Stimulated activated CD4-positive, alpha-beta T cell treated with anti-CD3 and anti-CD28 coated beads, TNF-alpha, amount 100 ng/mL, for 48 hours (primary cell): ENCODE measurements around the gene TM4SF18.
"Not testable (repeated sequence)": the region's sequence is repeated elsewhere in the genome, so short reads cannot be mapped to it uniquely, and the experiment has no call there.

ENCODE experiments used
- DNase-seq, 3 donors: peaks; one replicate each; pipeline ENCODE4 v3.0.0-alpha.2; 2020; ENCODE audit warnings: low read depth in 3 of 3

The TM4SF18 gene, protein sequence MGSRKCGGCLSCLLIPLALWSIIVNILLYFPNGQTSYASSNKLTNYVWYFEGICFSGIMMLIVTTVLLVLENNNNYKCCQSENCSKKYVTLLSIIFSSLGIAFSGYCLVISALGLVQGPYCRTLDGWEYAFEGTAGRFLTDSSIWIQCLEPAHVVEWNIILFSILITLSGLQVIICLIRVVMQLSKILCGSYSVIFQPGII

DNA sequence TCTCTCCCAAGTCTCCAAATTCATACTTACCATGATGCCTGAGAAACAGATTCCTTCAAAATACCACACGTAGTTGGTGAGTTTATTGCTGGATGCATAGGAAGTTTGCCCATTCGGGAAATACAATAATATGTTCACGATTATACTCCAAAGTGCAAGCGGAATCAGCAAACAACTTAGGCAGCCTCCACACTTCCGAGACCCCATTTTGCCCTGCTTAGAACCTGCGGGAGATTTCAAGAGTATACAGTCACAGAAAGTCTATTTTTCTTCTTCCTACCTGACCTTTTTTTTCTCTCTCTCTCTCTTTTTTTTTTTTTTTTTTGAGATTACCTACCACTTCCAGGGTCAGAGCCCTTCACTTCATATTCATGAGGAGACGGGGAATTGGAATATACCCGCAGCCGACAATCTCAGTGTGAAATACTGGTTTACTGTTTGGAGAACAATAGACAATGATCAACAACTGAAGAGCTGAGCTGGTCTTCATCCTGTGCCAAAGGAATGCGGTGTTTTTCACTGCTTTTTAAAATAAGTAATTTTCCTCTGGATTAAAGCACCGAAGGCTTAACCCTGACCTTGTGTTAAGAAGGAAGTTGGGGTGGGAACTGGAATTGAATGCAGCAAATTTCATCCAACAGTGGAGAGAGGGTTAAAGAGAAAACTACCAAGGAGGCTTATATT is at the start of gene TM4SF18:
TSS of gene TM4SF18 (minus strand) at position 461 of the 684 bp plus-strand sequence. CDS start at position 207, 254 bp downstream.
- no peak for DNase-seq

DNA sequence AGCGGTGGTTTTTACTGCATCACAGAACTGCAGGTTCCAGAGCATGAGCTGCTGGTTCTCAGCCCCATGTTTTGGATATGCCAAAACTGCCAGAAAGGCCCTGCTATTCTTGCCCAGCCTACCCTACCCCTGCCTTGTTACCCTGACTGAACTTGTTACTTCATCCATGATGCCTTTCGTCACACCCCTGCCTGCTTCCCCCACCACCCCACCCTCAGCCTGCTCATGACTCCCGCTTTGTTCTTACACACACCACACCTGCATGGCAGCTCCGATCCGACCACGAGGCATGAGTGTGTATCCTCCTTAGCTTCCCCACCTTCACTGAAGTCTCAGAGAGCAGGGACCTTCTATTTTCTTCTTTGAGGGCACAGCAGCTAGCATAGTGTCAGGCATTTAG is 49.1 kb upstream of the TM4SF18 start:
- no peak for DNase-seq

DNA sequence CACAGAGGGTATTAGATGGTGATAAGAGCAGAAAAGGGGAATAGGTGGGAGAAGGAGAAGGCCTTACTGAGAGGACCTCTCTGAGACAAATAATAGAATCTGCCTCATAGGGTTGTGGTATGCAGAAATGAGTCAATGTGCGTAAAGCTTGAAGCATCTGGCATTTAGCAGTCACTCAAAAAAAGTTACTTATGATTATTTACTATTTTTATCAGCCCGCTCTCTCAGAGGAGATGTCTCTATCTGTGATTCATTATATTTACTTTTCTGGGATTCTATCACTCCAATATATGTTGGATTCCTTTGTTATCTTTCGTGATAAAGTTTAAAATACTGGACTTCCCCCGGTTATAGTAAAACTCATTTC is 48.6 kb upstream of the TM4SF18 start:
- no peak for DNase-seq

DNA sequence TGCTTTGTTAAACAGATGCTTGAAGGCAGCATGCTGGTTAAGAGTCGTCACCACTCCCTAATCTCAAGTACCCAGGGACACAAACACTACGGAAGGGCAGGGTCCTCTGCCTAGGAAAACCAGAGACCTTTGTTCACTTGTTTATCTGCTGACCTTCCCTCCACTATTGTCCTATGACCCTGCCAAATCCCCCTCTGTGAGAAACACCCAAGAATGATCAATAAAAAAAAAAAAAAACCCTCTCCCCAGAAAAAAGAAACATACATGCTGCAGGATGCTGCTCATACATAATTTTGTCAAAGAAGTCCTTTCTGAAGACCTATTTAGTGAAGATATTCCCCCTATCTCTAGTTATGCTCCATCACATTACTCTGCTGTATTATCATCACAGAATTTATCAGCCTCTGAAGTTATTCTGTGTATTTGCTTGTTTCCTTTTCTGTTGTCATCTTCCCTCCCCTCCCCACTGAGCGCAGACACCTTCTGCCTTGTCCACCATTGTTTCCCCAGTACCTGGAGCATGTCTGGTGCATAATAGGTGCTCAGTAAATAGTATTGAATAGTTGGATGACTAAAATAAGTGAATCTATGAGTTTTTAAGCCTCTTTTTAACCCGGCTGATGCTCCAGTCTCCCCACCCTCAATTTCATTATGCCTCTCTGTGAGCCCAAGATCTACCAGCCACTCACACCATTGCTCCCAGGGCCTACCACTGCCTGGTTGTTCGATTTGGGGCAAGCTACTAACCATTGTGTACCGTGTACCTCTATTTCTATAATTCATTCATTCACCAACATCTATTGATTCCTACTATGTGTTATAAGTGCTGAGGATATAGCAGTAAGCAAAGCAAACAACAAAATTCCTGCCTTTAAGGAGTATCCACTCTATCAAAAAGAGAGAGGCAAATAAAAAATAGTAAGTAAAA is 48.0 kb upstream of the TM4SF18 start:
- DNase-seq: no peak

DNA sequence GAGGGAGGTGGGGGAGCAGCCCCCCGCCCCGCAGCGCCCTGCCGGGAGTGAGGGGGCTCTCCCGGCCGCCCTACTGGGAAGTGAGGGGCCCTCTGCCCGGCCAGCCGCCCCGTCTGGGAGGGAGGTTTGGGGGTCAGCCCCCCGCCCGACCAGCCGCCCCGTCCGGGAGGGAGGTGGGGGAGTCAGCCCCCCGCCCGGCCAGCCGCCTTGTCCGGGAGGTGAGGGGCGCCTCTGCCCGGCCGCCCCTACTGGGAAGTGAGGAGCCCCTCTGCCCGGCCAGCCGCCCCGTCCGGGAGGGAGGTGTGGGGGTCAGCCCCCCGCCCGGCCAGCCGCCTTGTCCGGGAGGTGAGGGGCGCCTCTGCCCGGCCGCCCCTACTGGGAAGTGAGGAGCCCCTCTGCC is 46.8 kb upstream of the TM4SF18 start:
- not testable (repeated sequence) for DNase-seq

DNA sequence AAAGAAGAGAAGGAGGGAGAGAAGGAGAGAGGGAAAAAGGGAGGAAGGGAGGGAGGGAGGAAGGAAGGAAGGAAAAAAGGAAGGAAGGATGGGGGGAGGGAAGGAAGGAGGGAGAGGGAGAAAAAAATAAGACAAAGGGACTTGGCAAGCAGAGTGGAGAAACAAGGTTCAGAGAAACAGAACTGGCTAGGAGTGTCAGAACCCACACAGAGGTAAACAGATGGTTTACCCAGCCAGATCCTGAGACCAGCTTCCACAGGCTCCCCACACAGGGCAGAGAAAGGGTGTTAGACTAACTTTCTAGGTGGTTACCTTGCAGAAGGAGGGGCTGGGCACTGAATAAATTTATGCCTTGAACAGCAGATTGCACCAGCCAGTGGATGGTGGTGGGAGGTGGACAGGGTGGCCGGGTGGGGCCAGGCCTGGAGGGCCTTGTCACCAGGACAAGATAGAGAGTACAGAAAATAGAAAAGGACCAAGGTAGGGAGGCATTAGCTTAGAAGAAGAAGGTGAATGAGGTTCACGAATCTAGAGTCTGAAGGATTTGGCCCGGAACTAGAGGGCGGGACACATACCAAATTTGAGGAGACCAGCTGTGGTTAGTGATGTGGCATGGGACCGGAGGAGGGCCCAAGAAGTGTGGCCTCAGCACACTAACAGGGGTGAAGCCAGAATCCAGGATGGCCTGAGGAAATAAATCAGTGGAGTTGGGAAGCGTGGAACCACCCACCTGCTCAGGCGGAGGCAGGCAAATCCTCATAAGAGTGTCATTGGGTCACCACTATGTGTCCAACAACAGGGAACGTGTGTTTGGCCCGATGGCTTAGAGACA is 45.3 kb upstream of the TM4SF18 start:
- no peak for DNase-seq

DNA sequence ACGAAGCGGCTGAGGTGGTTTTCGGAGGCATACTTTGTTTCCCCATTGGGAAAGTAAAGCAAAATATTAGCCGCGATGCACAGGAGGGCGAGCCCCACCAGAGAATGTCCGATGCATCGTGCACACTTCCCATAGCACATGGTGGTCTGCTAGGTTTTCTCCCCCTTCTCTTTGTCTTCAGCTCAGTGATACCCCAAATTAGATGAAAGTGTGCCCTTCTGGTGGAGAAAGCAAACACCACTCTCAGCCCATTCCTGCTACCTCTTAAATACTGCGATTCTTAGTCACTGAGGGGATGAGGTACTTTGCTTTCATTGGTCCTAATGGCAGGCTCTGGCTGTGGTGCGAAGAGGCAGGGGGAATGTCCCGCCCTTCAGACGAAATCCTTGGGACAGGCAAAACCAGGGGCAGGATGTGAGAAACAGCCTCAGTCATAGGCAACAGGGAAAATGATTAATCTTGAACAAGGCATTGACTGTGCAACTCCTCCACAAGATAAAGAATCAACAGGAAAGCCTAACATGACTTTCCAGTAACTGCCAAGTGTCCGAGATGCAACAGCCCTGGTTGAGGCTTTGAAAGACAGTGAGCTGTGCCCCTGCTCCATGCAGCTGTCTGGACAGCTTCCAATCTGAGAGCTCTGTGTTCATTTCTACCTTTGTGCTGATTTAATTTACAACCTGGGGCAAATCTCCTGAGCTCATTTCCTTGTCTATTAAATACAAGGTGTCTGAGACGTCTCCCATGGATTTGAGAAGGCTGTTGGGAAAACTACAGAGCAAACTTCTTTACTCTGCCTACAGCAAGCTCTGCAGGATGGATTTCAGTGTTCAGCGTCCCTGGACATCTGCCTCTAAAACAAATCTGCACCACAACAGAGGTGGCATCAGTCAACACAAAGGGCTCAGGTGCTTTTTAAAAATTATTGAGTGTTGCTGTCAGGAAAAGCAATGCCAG is 44.2 kb upstream of the TM4SF18 start, which contains the start of gene TM4SF1:
TSS of gene TM4SF1 (minus strand) at position 242 of the 957 bp plus-strand sequence. CDS start at position 140, 102 bp downstream.
- DNase-seq: no peak

DNA sequence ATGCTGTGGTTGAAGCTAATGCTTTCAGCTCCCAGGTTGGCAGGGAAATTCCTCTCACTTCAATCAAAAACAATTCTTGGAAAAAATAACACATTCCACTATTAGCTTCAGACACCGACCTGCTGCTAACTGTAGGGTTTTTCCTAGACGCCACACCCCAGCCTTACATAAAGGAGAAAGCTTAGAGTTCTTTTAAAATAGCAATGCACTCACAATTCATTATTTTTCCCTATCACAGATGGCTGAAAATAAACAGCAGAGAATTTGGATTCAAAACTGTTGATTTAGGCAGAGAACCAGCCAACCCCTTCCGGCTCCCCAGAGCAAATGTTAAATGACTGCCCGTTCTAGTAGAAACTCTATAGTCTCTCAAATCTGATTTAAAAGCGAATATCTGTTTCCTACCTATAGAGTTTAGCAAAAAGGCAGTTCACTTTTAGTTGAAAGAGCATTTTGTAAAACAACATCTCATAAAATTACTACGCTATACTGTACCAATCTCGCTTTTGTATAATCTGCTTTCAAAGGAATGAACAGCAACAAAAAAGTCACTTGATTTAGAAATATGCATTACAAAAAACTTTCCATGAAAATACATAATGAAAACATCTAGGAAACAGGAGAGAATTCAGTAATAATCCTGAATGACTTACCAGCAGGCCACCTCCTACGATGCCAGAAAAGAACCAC is 43.4 kb upstream of the TM4SF18 start:
- no peak for DNase-seq

DNA sequence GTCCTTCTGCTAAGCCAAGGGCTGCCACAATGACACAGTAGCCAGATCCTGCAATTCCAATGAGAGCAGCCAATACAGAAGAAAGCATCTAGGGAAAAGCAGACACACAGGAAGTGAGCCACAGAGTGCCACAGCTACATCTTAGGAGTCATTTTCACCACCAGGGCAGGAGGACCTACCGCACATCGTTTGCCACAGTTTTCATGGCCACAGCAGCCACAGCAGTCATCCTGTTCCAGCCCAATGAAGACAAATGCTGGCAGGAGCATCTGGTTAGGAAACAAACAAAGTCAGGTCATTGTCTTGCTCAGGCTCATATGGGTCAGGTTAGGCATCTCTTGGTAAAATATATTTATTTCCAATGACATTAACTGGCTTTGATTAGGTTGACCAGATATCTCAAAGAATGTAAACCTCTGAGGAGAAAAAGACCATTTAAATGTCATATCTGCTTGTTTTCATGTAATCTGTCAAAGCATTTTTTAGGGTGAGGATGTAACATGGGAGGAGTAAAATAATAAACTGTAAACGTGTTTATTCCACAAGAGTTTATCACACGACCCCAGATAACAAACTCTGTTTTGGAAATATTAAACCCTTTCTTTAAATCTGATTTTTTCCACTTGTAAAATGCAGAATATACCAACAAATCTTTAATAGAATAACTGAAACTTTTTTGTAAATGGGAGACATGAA is 42.2 kb upstream of the TM4SF18 start:
- no peak for DNase-seq

DNA sequence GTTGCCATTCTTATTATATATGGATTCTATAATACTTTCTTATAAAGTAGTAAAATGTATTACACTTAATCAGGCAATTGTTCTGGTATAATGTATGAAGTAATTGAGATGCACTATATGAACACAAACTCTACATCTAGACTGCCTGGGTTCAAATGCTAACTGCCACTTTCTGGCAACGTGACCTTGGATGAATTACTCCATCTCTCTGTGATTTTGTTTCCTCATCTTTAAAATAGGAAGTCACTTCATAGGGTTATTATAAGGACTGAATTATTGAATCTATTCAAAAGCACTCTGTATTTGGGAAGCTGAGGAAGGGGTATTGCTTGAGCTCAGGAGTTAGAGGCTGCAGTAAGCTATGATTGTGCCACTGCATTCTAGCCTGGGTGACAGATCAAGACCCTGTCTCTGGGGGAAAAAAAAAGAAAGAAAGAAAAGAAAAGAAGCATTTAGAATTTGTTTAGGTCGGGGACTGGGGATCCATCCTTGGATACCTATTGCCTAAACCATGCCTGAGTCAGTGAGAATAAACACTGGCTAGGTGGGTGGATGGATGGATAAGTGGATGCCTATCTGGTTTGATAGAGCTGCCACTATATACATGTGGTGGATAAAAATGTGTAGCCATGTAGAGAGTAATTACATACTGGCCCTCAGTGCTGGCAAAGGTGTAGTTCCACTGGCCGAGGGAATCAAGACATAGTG is 41.5 kb upstream of the TM4SF18 start:
- no peak for DNase-seq

DNA sequence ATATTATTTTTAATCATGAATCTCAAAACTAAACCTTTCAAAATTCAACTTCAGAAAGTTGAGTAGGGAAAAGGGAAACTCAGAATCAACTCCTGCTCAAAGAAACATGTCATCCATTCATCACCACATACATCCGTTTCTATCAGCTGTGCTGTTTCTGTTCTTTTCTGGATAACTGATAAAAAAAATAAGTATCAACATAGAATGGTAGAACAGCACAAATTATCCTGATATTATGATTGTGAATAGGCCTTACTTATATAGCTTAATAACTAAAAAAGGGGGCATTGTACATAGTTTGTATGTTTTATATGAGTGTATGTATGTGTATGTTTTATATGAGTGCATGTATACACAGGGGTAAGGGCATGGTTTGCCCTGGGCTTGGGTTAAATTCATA is 41.0 kb upstream of the TM4SF18 start:
- no peak for DNase-seq

DNA sequence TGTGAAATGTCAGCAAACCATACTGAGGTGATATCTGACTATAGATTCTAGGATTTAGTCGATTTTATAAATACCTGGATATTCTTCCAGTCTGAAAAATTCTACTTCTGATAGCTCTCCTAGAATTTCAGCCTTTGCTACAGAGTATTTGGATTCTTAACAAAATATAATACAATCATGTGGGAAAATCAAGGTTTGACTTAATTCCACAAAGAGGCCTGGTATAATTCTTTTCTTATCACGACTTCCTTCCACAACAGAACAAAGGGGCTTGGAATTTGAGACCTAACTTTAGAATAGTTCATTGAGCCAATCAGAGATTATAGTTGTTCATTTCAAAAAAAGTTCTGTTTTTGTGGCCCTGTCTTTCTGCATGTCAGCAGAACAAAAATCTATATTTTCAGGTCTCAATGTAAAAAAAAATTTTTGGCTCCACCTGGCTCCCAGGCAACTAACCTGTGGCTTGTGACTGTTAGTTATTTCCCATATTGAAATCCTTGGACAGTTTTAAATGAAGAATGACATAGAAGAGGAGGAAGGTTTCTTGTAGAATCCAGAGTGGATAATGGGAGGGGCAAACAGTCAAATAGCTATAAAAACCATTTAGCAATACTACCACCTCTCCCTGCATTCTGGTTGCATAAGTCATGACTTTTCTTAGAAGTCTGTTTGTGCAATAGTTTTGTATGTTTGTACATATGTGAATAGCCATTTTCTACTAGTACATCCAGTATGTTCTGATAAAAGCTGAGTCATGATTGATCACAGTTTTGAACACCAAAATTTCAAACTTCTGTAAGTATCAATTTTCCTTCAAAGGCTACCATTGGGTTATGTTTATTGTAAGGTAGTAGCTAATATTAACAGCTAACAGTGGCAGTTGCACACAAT is 40.0 kb upstream of the TM4SF18 start:
- DNase-seq: no peak

DNA sequence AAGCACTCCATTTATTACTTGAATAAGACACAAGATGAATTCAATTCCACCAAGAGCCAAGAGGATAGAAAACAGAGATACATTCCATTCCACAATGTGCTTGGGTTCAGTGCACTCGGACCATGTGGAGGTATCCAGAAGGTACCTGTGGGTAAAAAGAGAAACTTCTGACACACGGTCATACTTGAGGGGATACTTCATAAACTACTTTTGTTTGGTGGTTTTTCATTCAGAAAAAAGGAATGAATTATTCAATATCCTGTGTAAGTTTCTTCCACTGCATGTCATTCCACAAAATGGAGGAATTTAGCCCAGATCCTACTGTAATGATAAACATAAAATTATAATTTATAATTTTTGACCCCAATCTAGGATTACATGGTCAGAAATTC is 38.3 kb upstream of the TM4SF18 start:
- DNase-seq: no peak

DNA sequence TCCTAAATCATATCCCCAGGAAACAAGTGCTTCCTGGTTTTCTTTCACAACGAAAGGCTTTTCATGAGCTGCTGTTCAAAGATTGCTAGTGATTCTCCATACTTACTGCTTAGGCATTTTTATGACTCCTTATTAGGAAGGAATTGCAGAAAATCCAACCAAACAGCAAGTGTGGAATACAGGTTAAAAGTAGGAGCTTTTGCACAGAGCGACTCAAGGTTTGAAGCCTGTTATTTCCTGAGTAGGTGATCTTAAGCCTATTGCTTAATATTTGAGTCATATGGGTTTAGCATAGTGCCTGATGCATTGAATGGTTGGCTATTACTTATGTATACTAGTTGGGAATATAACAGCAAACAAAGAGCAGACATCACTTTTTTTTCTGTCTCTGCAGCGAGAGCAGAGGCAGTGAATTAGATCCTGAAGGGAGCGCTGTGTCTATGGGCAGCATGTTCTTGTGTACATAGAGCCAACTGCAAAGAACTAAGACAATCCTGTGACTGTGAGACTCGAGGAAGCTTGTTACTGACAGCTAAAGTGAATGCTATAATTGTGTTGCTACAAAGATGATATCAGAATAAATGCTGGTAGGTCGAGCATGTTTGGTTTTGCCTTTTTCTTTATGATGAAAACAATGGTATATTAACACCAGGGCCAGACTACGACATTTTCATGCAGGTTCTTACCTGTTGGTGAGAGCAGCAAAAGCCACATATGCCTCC is 37.7 kb upstream of the TM4SF18 start:
- DNase-seq: no peak

DNA sequence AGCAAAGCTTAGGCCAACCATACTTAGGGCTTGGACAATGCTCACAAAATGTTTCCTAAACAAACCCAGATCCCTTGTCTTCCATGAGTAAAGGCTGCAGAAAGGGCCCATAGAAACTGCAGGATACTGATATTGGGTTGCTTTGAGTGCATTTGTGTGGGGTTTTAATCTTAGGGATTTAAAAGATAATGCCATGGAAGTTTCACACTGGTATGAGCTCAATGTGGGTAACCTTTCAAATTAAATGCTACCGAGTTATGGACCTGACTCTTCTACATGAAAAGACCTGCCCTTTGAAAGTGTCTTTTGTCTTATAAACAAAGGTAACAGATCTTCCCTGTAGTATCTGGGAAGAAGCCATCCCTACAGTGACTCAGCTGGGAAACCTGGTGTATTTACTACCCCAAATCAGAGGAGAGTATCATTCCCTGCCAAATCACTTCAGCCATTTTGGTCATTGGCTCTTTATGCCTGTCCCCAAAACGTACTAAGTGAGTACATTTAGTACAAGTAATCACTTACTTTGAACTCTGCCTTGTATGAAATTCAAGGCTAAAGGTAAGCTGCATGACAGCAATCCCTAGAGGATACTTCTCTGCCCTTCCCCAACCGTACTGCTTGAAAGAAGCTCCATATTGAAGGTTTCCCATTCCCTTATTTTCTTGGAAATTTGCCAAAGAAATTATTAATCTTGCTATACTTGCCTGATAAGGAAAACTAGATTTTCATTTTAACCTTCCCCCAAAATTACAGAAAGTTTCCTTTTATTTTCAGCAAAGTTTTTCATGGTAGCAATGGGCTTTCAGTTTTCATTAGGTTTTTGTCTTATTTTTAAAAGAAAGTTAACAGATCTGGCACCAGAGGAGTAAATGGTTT is 36.8 kb upstream of the TM4SF18 start:
- no peak for DNase-seq
